ENCODE data around the gene PRR33. TPM values are rescaled to one million over a fixed set of nuclear protein-coding genes. Genes with fewer than 3 reads are reported as not detected.

Gene PRR33
- total and polyA plus RNA-seq, 2 donors, result 0.28 TPM; not detected in 1

DNA sequence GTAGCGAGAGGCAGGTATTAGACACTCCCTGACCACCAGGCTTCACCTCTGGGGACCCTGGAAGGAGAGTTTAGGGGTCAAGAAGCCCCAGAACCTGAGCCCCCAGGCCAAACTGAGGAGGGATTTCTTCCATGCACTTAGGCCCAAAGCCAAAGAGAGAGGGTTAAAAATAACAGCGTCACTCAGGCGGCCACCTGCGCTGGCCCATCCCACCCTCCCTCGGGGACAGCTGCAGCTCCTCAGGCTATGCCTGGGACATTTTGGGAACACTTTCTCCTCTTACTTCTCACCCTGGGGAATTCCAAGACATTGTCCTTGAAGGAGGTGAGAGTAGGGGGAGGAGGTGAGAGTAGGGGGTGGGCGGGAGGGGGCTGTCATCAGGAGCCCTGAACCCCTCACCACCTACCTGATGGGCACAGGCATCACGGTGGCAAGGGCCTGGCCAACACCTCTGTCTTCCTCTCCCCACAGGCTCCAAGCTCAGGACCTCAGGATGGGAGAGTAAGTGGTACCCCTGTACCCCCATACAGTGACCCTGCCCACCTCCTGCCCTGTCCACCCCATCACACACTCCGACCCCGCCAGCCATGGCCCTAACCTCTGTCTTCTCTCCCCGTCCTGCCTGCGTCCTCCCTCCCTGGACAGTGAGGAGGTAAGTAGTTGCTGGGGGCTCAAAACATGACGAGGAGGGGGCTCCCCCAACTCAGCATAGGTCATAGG is 52.3 kb downstream of the PRR33 start:
- H3K36me3 ChIP-seq (ENCODE audit: insufficient read depth), result no peaks in the 10 kb centered on the region
- WGBS, result 86% methylated on average over 12 of the region's 12 CpGs
- DNase-seq (ENCODE audit: extremely low spot score), result no peak
- no peak overlapping the region for H3K27ac ChIP-seq (ENCODE audit: low read depth)
- no peak overlapping the region for H3K4me3 ChIP-seq (ENCODE audit: low read depth, low read length)
- H3K4me1 ChIP-seq (ENCODE audit: insufficient read depth), result no peaks in the 10 kb centered on the region

DNA sequence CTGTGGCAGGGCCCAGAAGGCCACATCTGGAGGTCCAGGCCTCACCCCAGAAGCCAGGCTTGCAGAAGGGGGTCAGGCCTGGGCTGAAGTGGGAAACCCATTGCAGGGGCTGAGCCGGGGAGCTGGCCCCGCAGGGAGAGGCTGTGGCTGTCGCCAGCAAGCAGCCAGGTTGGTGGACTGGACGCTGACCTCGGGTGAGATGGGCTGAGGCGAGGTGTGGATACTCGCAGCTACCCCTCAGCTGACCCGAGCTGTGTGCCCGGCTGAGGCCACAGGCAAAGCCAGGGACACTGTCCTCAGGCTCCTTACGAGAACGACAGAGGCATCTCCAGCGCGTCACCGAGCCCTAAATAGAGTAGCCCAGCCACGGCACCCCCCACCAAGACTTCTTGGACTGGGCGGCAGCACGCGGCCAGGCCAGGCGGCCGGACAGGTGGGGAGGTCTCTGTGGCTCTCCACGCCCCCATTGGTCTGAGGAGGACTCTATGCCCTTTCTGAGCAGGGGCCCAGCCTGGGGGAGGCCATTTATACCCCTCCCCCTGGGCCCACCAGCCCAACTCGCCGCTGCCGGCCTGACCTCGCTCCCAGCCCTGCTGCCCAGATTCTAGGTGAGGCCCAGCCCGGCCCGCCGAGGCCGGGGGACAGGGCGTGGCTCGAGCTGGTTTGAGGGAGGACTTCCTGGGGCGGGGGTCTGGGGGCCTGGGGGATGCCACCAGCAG is 53.1 kb downstream of the PRR33 start, which contains the start of gene TNNI2:
Gene TNNI2 (plus strand): TSS at position 556 of the 719 bp plus-strand sequence. CDS start 716 bp downstream, outside the sequence.
- Histone ChIP-seq H3K4me1 (ENCODE audit: insufficient read depth) (no peaks in the 10 kb centered on the region), H3K27ac (ENCODE audit: low read depth) (peak within 1 kb of the TSS; percentile 26), H3K36me3 (ENCODE audit: insufficient read depth) (no peaks in the 10 kb centered on the region), H3K4me3 (ENCODE audit: low read depth, low read length) (no peak within 1 kb of the TSS)
- no peak for DNase-seq (ENCODE audit: extremely low spot score)
- 89% methylated on average over 32 of the region's 32 CpGs for WGBS

Small RNA genes lying within 50 kb of the gene (small RNA-seq; reads per million reads assigned to genes)
- not detected for gene AC051649.1
- gene MIR4298, result not detected

Other genes starting within 250 kb of the PRR33 start
- not detected for gene KRTAP5-6, start 194.7 kb downstream of the PRR33 start, total RNA-seq
- not detected for gene KRTAP5-6, start 194.7 kb downstream of the PRR33 start, polyA plus RNA-seq
- gene IFITM10, start 141.3 kb downstream of the PRR33 start, total RNA-seq, result 1.0 TPM
- gene IFITM10, start 141.3 kb downstream of the PRR33 start, polyA plus RNA-seq, result 1.9 TPM
- gene CTSD, start 128.0 kb downstream of the PRR33 start, total RNA-seq, result 76.4 TPM
- gene CTSD, start 128.0 kb downstream of the PRR33 start, polyA plus RNA-seq, result 495 TPM
- gene SYT8, start 56.9 kb downstream of the PRR33 start, total RNA-seq, result 3.4 TPM
- 35.6 TPM for gene SYT8, start 56.9 kb downstream of the PRR33 start, polyA plus RNA-seq
- gene TNNI2, start 52.9 kb downstream of the PRR33 start, total RNA-seq, result 32.6 TPM
- 4.6 TPM for gene TNNI2, start 52.9 kb downstream of the PRR33 start, polyA plus RNA-seq
- 50.7 TPM for gene LSP1, start 38.8 kb downstream of the PRR33 start, total RNA-seq
- 160 TPM for gene LSP1, start 38.8 kb downstream of the PRR33 start, polyA plus RNA-seq
- 61.6 TPM for gene TNNT3, start 27.8 kb upstream of the PRR33 start, total RNA-seq
- gene TNNT3, start 27.8 kb upstream of the PRR33 start, polyA plus RNA-seq, result 39.3 TPM
- gene MRPL23, start 55.4 kb upstream of the PRR33 start, total RNA-seq, result 17.8 TPM
- 85.4 TPM for gene MRPL23, start 55.4 kb upstream of the PRR33 start, polyA plus RNA-seq
- gene H19, start 105.9 kb upstream of the PRR33 start, total RNA-seq, result 6,669 TPM
- 1,221 TPM for gene H19, start 105.9 kb upstream of the PRR33 start, polyA plus RNA-seq
- gene IGF2, start 247.5 kb upstream of the PRR33 start, total RNA-seq, result 362 TPM
- 86.5 TPM for gene IGF2, start 247.5 kb upstream of the PRR33 start, polyA plus RNA-seq